Prostate gland (tissue), 2 donors: ENCODE measurements around the gene NDFIP2. TPM values are rescaled to one million over a fixed set of nuclear protein-coding genes. Genes with fewer than 3 reads are reported as not detected.

Experiments
- DNase-seq: peaks from one replicate; pipeline ENCODE4 v3.0.0-alpha.2; 2019; ENCODE audit warnings: low spot score
- H3K27ac ChIP-seq, 2 donors: fragments of 200-600 bp; sonication (generic); 2 replicates each; pipeline ENCODE4 v1.5.1; 2017 to 2019
- H3K27me3 ChIP-seq: fragments of 200-600 bp; sonication (generic); replicated peaks from 2 replicates; pipeline ENCODE4 v1.5.1; 2019; ENCODE audit not compliant: insufficient read depth
- H3K36me3 ChIP-seq, 2 donors: fragments of 200-600 bp; sonication (generic); 1 replicate in 1 of 2; 2 replicates in 1 of 2; pipeline versions ENCODE4 v1.5.1 to v1.8.1; 2017 to 2019
- H3K4me1 ChIP-seq: fragments of 200-600 bp; sonication (generic); replicated peaks from 2 replicates; pipeline ENCODE4 v1.5.1; 2019
- H3K4me3 ChIP-seq, 2 donors: fragments of 200-600 bp; sonication (generic); 2 replicates each; pipeline ENCODE4 v1.5.1; 2017 to 2019
- H3K9me3 ChIP-seq: fragments of 200-600 bp; sonication (generic); 2 replicates; pipeline ENCODE4 v1.5.1; 2017
- CTCF ChIP-seq, 4 experiments: fragments of 200-600 bp in 2 of 4; fragments of 450-650 bp in 2 of 4; sonication (generic) in 2 of 4; IDR thresholded peaks; 1 replicate in 3 of 4; 2 replicates in 1 of 4; pipeline ENCODE4 v1.5.1; 2016 to 2019; ENCODE audit warnings: antibody characterized with exemption in 4 of 4, mild to moderate bottlenecking in 2 of 4, moderate library complexity in 2 of 4
- POLR2A ChIP-seq: fragments of 450-650 bp; IDR thresholded peaks from one replicate; pipeline ENCODE4 v1.6.1; 2016; ENCODE audit warnings: antibody characterized with exemption, mild to moderate bottlenecking
- POLR2AphosphoS5 ChIP-seq: sonication (generic); formaldehyde crosslinking; IDR thresholded peaks from one replicate; pipeline ENCODE4 v1.6.1; 2017; ENCODE audit warnings: antibody characterized with exemption
- WGBS: methylation state at CpG from one replicate; pipeline ENCODE4 v1.1.5; 2018; 5-methylcytosine and 5-hydroxymethylcytosine counted together
- intact Hi-C: fragments of 100-400 bp; cut with DNase I; formaldehyde crosslinking; loops from one replicate; pipeline ENCODE4 v1.14.2; 2022
- total RNA-seq, 2 donors: library from RNA; depleted of rRNA; stranded (reverse); fragments of >200 nt; gene quantifications; one replicate each; pipeline ENCODE4 v1.1.0, GENCODE V29; 2016

Gene NDFIP2
- total RNA-seq, 2 donors from 2014 or later, result 22.2 to 30.8 TPM

- H3K4me3 ChIP-seq, result no peak overlapping the region
- H3K4me1 ChIP-seq, result no peaks in the 10 kb centered on the region
- H3K27me3 ChIP-seq, result no peaks in the 10 kb centered on the region
- 100% methylated on average over 1 of the region's 1 CpG for WGBS
- H3K36me3 ChIP-seq, result no peaks in the 10 kb centered on the region
- H3K27ac ChIP-seq, result no peak overlapping the region
- no peak for DNase-seq
- H3K9me3 ChIP-seq, result no peaks in the 10 kb centered on the region
- intact Hi-C loops, result no loop called here
- TF ChIP-seq POLR2AphosphoS5 (no peak), CTCF (IDR thresholded peaks at IDR 0.05) (no peak), POLR2A (no peak)
These were observed 41.7 kb upstream of the NDFIP2 start for GRCh38 chr13:79439275-79439674.

- WGBS, result 84% methylated on average over 5 of the region's 5 CpGs
These were observed 39.9 kb upstream of the NDFIP2 start for GRCh38 chr13:79440958-79441528.

GRCh38 chr13:79442221-79442620 lies 38.7 kb upstream of the NDFIP2 start:
- Histone ChIP-seq H3K4me1 (no peaks in the 10 kb centered on the region), H3K27ac (no peak overlapping the region), H3K9me3 (no peaks in the 10 kb centered on the region), H3K27me3 (no peaks in the 10 kb centered on the region), H3K36me3 (no peaks in the 10 kb centered on the region), H3K4me3 (no peak overlapping the region)
- intact Hi-C loops, result no loop called here
- TF ChIP-seq POLR2A, result no peak
- no peak for TF ChIP-seq CTCF (IDR thresholded peaks at IDR 0.05)
- TF ChIP-seq POLR2AphosphoS5, result no peak
- DNase-seq, result no peak
- WGBS, result 56% methylated on average over 1 of the region's 1 CpG

More at GRCh38 chr13:79440958-79441528, 39.9 kb upstream of the NDFIP2 start:
- Histone ChIP-seq H3K27ac (no peak overlapping the region), H3K4me1 (no peaks in the 10 kb centered on the region), H3K36me3 (no peaks in the 10 kb centered on the region), H3K27me3 (no peaks in the 10 kb centered on the region), H3K9me3 (no peaks in the 10 kb centered on the region), H3K4me3 (no peak overlapping the region)
- intact Hi-C loops, result no loop called here
- TF ChIP-seq POLR2AphosphoS5, result no peak
- TF ChIP-seq CTCF (IDR thresholded peaks at IDR 0.05), result no peak
- TF ChIP-seq POLR2A, result no peak
- DNase-seq, result no peak

- Histone ChIP-seq H3K4me1 (no peaks in the 10 kb centered on the region), H3K36me3 (no peaks in the 10 kb centered on the region), H3K27ac (no peak overlapping the region), H3K9me3 (no peaks in the 10 kb centered on the region), H3K4me3 (no peak overlapping the region), H3K27me3 (no peaks in the 10 kb centered on the region)
- intact Hi-C loops, result no loop called here
- WGBS, result 79% methylated on average over 3 of the region's 3 CpGs
- TF ChIP-seq POLR2AphosphoS5 (no peak), POLR2A (no peak), CTCF (IDR thresholded peaks at IDR 0.05) (no peak)
- DNase-seq, result no peak
These were observed 38.2 kb upstream of the NDFIP2 start for GRCh38 chr13:79442706-79443105.

- no peak overlapping the region for H3K4me3 ChIP-seq
- WGBS, result 67% methylated on average over 11 of the region's 11 CpGs
- DNase-seq, result no peak
- H3K36me3 ChIP-seq, result no peaks in the 10 kb centered on the region
- no peaks in the 10 kb centered on the region for H3K27me3 ChIP-seq
- intact Hi-C loops, result no loop called here
- H3K9me3 ChIP-seq, result no peaks in the 10 kb centered on the region
- TF ChIP-seq CTCF (IDR thresholded peaks at IDR 0.05) (no peak), POLR2A (no peak), POLR2AphosphoS5 (no peak)
- no peak overlapping the region for H3K27ac ChIP-seq
- H3K4me1 ChIP-seq, result no peaks in the 10 kb centered on the region
These were observed 34.8 kb upstream of the NDFIP2 start for GRCh38 chr13:79445968-79446645.
